ENCODE results near the gene ROGDI. TPM values are rescaled to one million over a fixed set of nuclear protein-coding genes. Genes with fewer than 3 reads are reported as not detected.

Gene ROGDI
- polyA plus RNA-seq, 12 donors: 7.7 to 27.6 (median 11.2) TPM; not detected in 1

Other genes with a start within 250 kb of the ROGDI start
- 1 to 10 TPM in 1 of 12 donors, under 1 TPM in 9, not detected in 2; 0.32 to 1.1 (median 0.57) TPM for gene C16orf96, start 246.3 kb downstream of the ROGDI start, polyA plus RNA-seq (ENCODE audit: insufficient read length in 12 of 12)
- gene UBALD1, start 187.7 kb downstream of the ROGDI start, polyA plus RNA-seq (ENCODE audit: insufficient read length in 12 of 12): 10 to 100 TPM in 11 of 12 donors, not detected in 1; 11.2 to 44.0 (median 15.0) TPM
- gene MGRN1, start 177.8 kb downstream of the ROGDI start, polyA plus RNA-seq (ENCODE audit: insufficient read length in 12 of 12): 10 to 100 TPM in 11 of 12 donors, not detected in 1; 25.3 to 60.5 (median 33.1) TPM
- gene NUDT16L1, start 109.1 kb downstream of the ROGDI start, polyA plus RNA-seq (ENCODE audit: insufficient read length in 12 of 12): 10 to 100 TPM in 11 of 12 donors, not detected in 1; 13.6 to 55.0 (median 21.2) TPM
- 10 to 100 TPM in 9 of 12 donors, 1 to 10 TPM in 2, not detected in 1; 8.3 to 20.2 (median 12.7) TPM for gene ANKS3, start 68.4 kb downstream of the ROGDI start, polyA plus RNA-seq (ENCODE audit: insufficient read length in 12 of 12)
- 10 to 100 TPM in 1 of 12 donors, 1 to 10 TPM in 4, under 1 TPM in 6, not detected in 1; 0.78 to 13.1 (median 0.99) TPM for gene DNAAF8, start 68.1 kb downstream of the ROGDI start, polyA plus RNA-seq (ENCODE audit: insufficient read length in 12 of 12)
- 10 to 100 TPM in 4 of 12 donors, 1 to 10 TPM in 7, not detected in 1; 6.6 to 13.9 (median 9.8) TPM for gene ZNF500, start 35.5 kb downstream of the ROGDI start, polyA plus RNA-seq (ENCODE audit: insufficient read length in 12 of 12)
- gene SEPTIN12, start 14.3 kb downstream of the ROGDI start, polyA plus RNA-seq (ENCODE audit: insufficient read length in 12 of 12): 10 to 100 TPM in 1 of 12 donors, not detected in 11; 14.2 TPM
- gene SMIM22, start 7.3 kb downstream of the ROGDI start, polyA plus RNA-seq (ENCODE audit: insufficient read length in 12 of 12): 1 to 10 TPM in 2 of 12 donors, under 1 TPM in 3, not detected in 7; 0.21 to 1.2 (median 0.36) TPM
- gene GLYR1, start 44.7 kb upstream of the ROGDI start, polyA plus RNA-seq (ENCODE audit: insufficient read length in 12 of 12): 10 to 100 TPM in 11 of 12 donors, not detected in 1; 47.7 to 64.0 (median 56.2) TPM
- 10 to 100 TPM in 11 of 12 donors, not detected in 1; 16.7 to 28.9 (median 19.7) TPM for gene UBN1, start 44.8 kb upstream of the ROGDI start, polyA plus RNA-seq (ENCODE audit: insufficient read length in 12 of 12)
- 10 to 100 TPM in 3 of 12 donors, 1 to 10 TPM in 5, under 1 TPM in 3, not detected in 1; 0.68 to 76.8 (median 1.1) TPM for gene PPL, start 134.5 kb upstream of the ROGDI start, polyA plus RNA-seq (ENCODE audit: insufficient read length in 12 of 12)
- gene SEC14L5, start 155.7 kb upstream of the ROGDI start, polyA plus RNA-seq (ENCODE audit: insufficient read length in 12 of 12): 1 to 10 TPM in 3 of 12 donors, under 1 TPM in 8, not detected in 1; 0.35 to 1.5 (median 0.75) TPM
- gene NAGPA, start 231.3 kb upstream of the ROGDI start, polyA plus RNA-seq (ENCODE audit: insufficient read length in 12 of 12): 1 to 10 TPM in 10 of 12 donors, not detected in 2; 2.7 to 9.0 (median 4.5) TPM

Measured in muscle of arm (tissue), 12 donors.